GM12872 (cell line): ENCODE measurements around the gene INHBC.

Source experiments
- CTCF ChIP-seq: IDR thresholded peaks from 3 replicates; pipeline ENCODE4 v1.5.1; 2011; ENCODE audit warnings: low read depth, mild to moderate bottlenecking, low read length, moderate library complexity; ENCODE audit not compliant: insufficient read depth

The INHBC gene

DNA sequence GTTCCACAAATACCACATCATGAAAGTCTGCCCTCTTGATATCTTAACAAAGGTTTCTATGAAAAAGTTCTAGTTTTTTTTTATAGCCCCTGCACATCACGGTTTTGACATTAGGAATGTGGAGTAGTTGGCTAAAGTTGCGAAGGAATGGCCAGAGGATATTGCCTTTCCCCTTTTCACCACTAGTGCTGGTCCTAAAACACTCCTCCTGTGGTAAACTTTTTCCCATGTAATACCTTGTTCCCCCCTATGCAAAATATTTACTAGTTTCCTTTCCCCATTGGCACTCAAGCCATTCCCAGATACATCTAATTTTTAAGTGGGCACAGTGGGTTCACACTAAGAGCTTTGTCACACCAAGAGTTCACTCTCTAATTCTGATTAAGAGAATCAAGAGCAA, 37.1 kb upstream of the INHBC start:
- no peak for TF ChIP-seq CTCF

DNA sequence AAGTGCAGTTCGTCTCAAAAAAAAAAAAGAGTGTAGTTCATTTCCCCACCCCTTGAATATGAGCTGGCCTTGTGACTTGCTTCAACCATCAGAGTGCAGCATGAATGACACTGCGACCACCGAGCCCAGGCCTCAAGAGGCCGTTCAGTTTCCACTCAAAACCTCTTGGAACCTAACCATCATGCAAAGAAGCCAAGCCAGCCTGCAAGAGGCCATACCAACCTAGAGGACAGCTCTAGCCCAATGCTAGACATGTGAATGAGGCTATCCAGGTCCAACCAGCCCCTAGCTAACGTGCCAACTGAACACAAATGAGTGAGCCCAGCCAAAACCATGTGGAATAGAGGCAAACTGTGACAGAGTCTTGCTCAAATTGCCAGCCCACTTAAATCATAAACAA, 33.4 kb upstream of the INHBC start:
- no peak for TF ChIP-seq CTCF

DNA sequence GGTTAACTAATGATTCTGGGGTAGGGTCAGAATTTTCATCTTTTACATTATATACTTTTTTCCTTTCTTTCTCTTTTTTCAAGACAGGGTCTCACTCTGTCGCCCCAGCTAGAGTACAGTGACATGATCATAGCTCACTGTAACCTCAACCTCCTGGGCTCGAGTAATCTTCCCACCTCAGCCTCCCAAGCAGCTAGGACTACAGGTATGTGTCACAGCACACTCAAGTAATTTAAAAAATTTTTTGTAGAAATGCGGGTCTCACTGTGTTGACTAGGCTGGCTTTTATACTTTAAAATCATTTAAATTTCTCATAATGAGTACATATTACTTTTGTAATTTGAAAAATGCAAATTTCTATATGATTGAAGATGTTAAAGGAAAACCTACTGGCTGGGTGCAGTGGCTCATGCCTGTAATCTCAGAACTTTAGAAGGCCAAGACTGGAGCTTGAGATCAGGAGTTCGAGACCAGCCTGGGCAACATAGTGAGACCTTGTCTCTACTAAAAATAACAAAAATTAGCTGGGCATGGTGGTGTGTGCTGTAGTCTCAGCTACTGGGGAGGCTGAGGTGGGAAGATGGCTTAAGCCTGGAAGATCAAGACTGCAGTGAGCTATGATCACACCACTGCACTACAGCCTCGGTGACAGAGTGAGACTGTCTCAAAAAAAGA, 29.5 kb upstream of the INHBC start:
- no peak for TF ChIP-seq CTCF

DNA sequence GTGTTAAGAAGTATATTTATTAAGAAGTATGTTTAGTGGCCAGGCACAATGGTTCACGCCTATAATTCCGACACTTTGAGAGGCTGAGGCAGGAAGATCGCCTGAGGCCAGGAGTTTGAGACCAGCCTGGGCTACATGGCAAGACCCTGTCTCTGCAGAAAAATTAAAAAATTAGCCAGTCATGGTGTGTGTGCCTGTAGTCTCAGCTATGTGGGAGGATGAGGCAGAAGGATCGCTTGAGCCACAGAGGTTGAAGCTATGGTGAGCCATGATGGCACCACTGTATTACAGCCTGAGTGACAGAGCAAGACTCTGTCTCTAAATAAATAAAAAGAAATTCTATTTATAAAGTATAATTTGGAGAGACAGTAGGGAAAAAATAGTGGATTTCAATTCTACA, 24.1 kb upstream of the INHBC start:
- TF ChIP-seq CTCF = no peak

GRCh38 chr12:57415088-57415487, 19.5 kb upstream of the INHBC start:
- TF ChIP-seq CTCF = no peak

DNA sequence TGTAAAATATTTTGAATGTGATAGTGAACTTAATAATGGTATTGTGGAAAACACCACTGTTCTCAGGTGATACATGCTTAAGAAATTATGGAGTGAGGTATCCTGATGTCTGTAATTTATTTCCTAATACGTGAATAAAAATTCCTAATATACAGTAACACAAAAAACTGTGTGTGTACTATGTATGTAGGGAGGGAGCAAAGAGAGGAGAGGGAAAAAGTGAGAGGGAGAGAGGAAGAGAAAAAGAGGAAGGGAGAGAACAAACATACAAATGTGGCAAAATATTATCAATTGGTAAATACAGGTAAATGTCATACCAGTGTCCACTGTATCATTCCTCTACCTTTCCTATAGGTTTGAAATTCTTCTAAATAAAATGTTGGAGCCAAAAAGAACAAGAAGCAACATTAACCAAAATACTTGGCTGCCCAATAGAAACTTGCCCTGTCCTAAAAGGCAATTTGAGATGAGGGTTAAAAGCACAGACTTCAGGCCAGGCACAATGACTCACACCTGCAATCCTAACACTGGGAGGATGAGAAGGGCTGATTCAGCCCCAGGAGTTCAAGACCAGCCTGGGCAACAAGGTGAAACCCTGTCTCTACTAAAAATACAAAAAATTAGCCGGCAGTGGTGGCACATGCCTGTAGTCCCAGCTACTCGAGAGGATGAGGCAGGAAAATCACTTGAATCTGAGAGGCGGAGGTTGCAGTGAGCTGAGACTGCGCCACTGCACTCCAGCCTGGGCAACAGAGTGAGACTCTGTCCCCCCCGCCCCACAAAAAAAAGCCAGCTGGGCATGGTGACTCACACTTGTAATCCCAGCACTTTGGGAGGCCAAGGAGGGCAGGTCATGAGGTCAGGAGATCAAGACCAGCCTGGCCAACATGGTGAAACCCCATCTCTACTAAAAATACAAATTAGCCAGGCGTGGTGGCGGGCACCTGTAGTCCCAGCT, 18.3 kb upstream of the INHBC start:
- no peak for TF ChIP-seq CTCF

GRCh38 chr12:57418255-57418654, 16.3 kb upstream of the INHBC start:
- no peak for TF ChIP-seq CTCF
